Measurements from ENCODE around the gene PRODH2.
"Not testable (repeated sequence)": the region's sequence is repeated elsewhere in the genome, so short reads cannot be mapped to it uniquely, and the experiment has no call there.

Gene PRODH2

GRCh38 chr19:35822579-35822978 lies 9.9 kb upstream of the PRODH2 start:
- H3K36me3 Mint-ChIP-seq (ENCODE audit: low read depth) = no peaks in the 10 kb centered on the region
- H3K27me3 Mint-ChIP-seq = peaks cover 39% of the 10 kb centered on the region
- H3K9me3 Mint-ChIP-seq = no peaks in the 10 kb centered on the region
- no peak overlapping the region for H3K4me3 Mint-ChIP-seq
- no peak overlapping the region for H3K27ac Mint-ChIP-seq
- no peak for DNase-seq
- H3K4me1 Mint-ChIP-seq (ENCODE audit: low read depth) = peaks cover 3% of the 10 kb centered on the region

DNA sequence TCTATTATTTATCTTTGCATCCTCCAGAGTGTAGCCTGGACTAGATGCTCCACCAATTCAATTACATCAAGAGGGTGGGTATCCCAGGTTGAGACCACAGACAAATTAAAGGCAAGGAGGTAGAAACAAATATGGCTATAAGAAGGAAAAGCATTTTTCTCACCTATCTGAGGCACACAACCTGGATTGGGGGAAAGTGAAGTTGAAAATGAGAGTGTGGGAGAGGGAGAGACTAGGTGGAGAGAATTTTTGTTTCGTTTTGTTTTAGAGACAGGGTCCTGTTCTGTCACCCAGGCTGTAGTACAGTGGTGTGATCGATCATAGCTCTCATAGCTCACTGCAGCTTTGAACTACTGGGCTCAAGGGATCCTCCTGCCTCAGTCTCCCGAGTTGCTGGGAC lies 5.8 kb upstream of the PRODH2 start:
- Mint-ChIP-seq H3K36me3 (ENCODE audit: low read depth) (no peaks in the 10 kb centered on the region), H3K4me1 (ENCODE audit: low read depth) (peaks cover 3% of the 10 kb centered on the region), H3K9me3 (no peaks in the 10 kb centered on the region), H3K4me3 (no peak overlapping the region), H3K27me3 (peaks cover 28% of the 10 kb centered on the region), H3K27ac (no peak overlapping the region)
- DNase-seq = no peak

- no peaks in the 10 kb centered on the region for H3K36me3 Mint-ChIP-seq (ENCODE audit: low read depth)
- H3K27ac Mint-ChIP-seq = no peak overlapping the region
- H3K4me1 Mint-ChIP-seq (ENCODE audit: low read depth) = peaks cover 3% of the 10 kb centered on the region
- no peak for DNase-seq
- no peak overlapping the region for H3K4me3 Mint-ChIP-seq
- H3K27me3 Mint-ChIP-seq = peaks cover 19% of the 10 kb centered on the region
- H3K9me3 Mint-ChIP-seq = no peaks in the 10 kb centered on the region
These were observed 4.2 kb upstream of the PRODH2 start for GRCh38 chr19:35816846-35817245.

DNA sequence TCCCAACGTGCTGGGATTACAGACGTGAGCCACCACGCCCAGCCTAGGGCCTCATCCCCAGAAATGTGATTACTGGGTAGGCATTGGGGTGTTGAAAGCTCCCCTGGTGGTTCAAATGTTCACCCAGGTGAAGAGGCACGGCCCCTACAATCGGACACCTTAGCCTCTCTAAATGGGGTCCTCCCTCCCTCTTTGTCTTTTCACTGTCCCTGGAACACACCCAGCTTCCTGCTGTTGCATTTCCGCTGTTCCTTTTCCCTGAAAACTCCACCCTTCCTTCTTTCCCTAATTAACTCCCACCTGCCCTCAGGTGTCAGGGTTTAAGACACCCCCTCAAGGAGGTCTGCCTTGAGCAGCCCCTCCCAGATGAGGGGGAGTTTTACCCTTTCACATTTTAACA lies 3.6 kb upstream of the PRODH2 start:
- Mint-ChIP-seq H3K4me3 (no peak overlapping the region), H3K9me3 (no peaks in the 10 kb centered on the region), H3K27ac (no peak overlapping the region), H3K36me3 (ENCODE audit: low read depth) (no peaks in the 10 kb centered on the region), H3K4me1 (ENCODE audit: low read depth) (peaks cover 3% of the 10 kb centered on the region), H3K27me3 (peaks cover 23% of the 10 kb centered on the region)
- no peak for DNase-seq

- H3K4me3 Mint-ChIP-seq = no peak overlapping the region
- H3K4me1 Mint-ChIP-seq (ENCODE audit: low read depth) = no peaks in the 10 kb centered on the region
- H3K36me3 Mint-ChIP-seq (ENCODE audit: low read depth) = no peaks in the 10 kb centered on the region
- H3K27ac Mint-ChIP-seq = no peak overlapping the region
- H3K9me3 Mint-ChIP-seq = no peaks in the 10 kb centered on the region
- peaks cover 13% of the 10 kb centered on the region for H3K27me3 Mint-ChIP-seq
- no peak for DNase-seq
These were observed 622 bp upstream of the PRODH2 start for GRCh38 chr19:35813043-35813890.

- H3K4me3 Mint-ChIP-seq = no peak overlapping the region
- H3K27ac Mint-ChIP-seq = no peak overlapping the region
- no peaks in the 10 kb centered on the region for H3K4me1 Mint-ChIP-seq (ENCODE audit: low read depth)
- no peaks in the 10 kb centered on the region for H3K36me3 Mint-ChIP-seq (ENCODE audit: low read depth)
- DNase-seq = no peak
- peaks cover 10% of the 10 kb centered on the region for H3K27me3 Mint-ChIP-seq
- H3K9me3 Mint-ChIP-seq = no peaks in the 10 kb centered on the region
These were observed 1.1 kb downstream of the PRODH2 start for GRCh38 chr19:35811317-35812219.

- Mint-ChIP-seq H3K27ac (no peak overlapping the region), H3K9me3 (no peaks in the 10 kb centered on the region), H3K4me3 (no peak overlapping the region), H3K36me3 (ENCODE audit: low read depth) (no peaks in the 10 kb centered on the region), H3K27me3 (peaks cover 4% of the 10 kb centered on the region), H3K4me1 (ENCODE audit: low read depth) (peaks cover 8% of the 10 kb centered on the region)
- DNase-seq = no peak
These were observed 5.0 kb downstream of the PRODH2 start for GRCh38 chr19:35807633-35808032.

DNA sequence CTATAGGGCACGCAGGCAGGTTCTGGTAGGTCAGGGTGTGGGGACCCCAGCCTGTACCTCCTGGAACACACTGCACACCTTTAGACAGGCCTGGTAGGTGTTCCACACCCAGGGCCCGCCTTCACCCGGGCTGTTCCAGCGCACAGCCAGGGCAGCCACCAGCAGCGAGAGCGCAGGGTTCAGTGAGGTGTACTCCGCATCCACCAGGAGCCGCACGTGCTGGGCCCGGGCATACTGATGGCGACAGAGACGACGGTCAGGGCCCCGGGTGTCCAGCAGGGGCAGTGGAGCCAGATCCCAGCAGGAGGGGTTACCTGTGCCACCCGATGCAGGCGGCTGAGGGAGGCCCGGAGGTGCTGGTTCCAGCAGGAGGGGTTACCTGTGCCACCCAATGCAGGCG lies 6.0 kb downstream of the PRODH2 start:
- no peak for DNase-seq
- Mint-ChIP-seq H3K27me3 (peaks cover 7% of the 10 kb centered on the region), H3K36me3 (ENCODE audit: low read depth) (no peaks in the 10 kb centered on the region), H3K4me1 (ENCODE audit: low read depth) (peaks cover 8% of the 10 kb centered on the region), H3K9me3 (no peaks in the 10 kb centered on the region), H3K4me3 (no peak overlapping the region), H3K27ac (no peak overlapping the region)

- H3K27me3 Mint-ChIP-seq = peaks cover 4% of the 10 kb centered on the region
- no peaks in the 10 kb centered on the region for H3K9me3 Mint-ChIP-seq
- peaks cover 8% of the 10 kb centered on the region for H3K4me1 Mint-ChIP-seq (ENCODE audit: low read depth)
- no peak for DNase-seq
- no peak overlapping the region for H3K27ac Mint-ChIP-seq
- H3K36me3 Mint-ChIP-seq (ENCODE audit: low read depth) = no peaks in the 10 kb centered on the region
- no peak overlapping the region for H3K4me3 Mint-ChIP-seq
These were observed 7.0 kb downstream of the PRODH2 start for GRCh38 chr19:35805526-35806102.

DNA sequence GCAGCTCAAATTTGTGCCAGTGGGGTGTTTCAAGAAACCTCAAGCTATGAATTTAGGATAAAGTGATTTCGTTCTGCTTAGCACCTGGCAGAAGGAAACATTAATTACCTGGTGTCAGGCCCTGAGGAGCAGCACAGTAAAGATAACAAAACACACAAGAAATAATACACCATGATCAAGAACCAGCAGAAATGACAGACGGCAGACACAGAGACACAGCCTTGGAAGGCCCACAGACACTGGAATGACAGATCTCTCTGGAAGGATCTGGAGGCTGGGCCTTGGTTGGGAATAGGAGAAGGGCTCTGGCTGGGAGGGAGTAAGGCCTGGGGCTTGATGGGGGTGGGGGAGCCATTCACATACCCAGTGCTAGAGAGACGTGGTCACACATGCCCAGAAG lies 10.8 kb downstream of the PRODH2 start:
- Mint-ChIP-seq H3K4me3 (no peak overlapping the region), H3K4me1 (ENCODE audit: low read depth) (peaks cover 14% of the 10 kb centered on the region), H3K9me3 (no peaks in the 10 kb centered on the region), H3K27me3 (peaks cover 23% of the 10 kb centered on the region), H3K36me3 (ENCODE audit: low read depth) (no peaks in the 10 kb centered on the region), H3K27ac (no peak overlapping the region)
- no peak for DNase-seq

DNA sequence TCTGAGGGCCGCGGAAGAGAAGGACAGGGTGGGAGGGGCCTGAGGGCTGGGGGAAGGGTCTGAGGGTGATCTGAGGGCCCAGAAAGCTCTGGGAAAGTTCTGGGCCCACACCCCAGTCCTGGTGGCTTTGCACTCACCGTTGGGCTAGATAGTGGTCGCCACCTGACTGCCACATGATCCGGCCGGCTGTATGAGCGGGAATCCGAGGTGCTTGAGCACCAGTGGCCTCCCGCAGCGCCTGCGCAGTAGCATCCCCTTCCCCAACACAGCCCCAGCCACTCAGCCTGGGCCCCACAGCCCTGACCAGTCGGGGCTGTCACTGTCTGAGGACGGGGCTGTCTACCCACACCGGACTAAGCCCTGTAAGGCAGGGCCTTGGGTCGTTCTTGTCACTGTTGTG lies 15.0 kb downstream of the PRODH2 start:
- Mint-ChIP-seq H3K36me3 (ENCODE audit: low read depth) (no peaks in the 10 kb centered on the region), H3K4me1 (ENCODE audit: low read depth) (peaks cover 6% of the 10 kb centered on the region), H3K27ac (no peak overlapping the region), H3K4me3 (no peak overlapping the region), H3K9me3 (no peaks in the 10 kb centered on the region), H3K27me3 (peaks cover 43% of the 10 kb centered on the region)
- peak; percentile 45 for DNase-seq

DNA sequence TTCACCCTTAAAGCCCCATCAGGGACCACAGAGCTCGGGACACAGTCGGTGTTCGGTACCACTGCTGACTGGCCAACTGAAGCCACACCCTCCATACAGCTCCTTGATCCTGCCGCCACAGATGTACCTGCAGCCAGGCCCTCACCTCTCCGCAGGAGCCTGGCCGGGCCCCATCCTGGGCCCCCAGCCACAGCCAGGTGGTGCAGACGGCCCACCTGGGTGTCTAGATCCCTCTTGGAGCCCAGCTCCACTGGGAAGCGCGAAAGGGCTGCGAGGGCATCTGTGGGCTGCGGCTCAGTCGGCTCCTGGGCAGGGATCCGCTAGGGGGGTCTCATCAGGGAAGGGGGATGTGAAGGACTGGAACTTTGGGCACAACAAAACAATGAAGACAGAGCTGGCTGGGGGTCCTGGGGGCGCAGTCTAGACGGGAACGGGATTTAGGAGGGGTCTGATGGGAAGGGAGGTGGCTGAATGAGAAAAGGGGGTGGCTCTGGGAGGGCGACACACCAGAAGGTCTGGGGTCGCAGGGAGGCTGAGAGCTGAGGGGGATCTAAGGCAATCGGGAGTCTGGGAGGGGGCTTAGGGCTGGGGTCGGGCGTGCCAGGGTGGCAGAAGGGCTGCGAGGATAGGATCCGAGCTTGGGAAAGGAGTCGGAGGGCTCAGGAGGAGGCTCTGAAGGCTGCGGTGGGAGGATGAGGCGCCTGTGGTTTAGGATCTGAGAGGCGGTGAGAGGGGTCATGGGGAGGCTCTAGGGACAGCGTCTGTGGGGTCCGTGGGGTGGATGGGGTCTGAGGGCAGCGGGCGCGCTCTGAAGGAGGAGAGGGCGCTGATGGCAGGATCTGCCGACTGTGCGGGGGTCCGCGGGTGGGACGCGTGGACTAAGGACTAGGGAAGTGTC lies 15.8 kb downstream of the PRODH2 start:
- H3K27ac Mint-ChIP-seq = no peak overlapping the region
- no peaks in the 10 kb centered on the region for H3K9me3 Mint-ChIP-seq
- no peaks in the 10 kb centered on the region for H3K36me3 Mint-ChIP-seq (ENCODE audit: low read depth)
- no peak for DNase-seq
- peaks cover 42% of the 10 kb centered on the region for H3K27me3 Mint-ChIP-seq
- no peak overlapping the region for H3K4me3 Mint-ChIP-seq
- peaks cover 6% of the 10 kb centered on the region for H3K4me1 Mint-ChIP-seq (ENCODE audit: low read depth)

- not testable (repeated sequence) for H3K27ac Mint-ChIP-seq; H3K4me1 Mint-ChIP-seq (ENCODE audit: low read depth); DNase-seq; H3K9me3 Mint-ChIP-seq; H3K36me3 Mint-ChIP-seq (ENCODE audit: low read depth); H3K4me3 Mint-ChIP-seq
- peaks cover 39% of the 10 kb centered on the region for H3K27me3 Mint-ChIP-seq
These were observed 17.1 kb downstream of the PRODH2 start for GRCh38 chr19:35795564-35795963.
